ENCODE measurements around the gene CYP26C1.

The CYP26C1 gene

GRCh38 chr10:93113042-93113441, 52.4 kb downstream of the CYP26C1 start:
- Histone ChIP-seq H3K4me3 (ENCODE audit: low read depth, low read length) (no peak overlapping the region), H3K27ac (no peak overlapping the region), H3K27me3 (ENCODE audit: insufficient read depth, low read depth, severe bottlenecking) (no peaks in the 10 kb centered on the region), H3K36me3 (no peaks in the 10 kb centered on the region), H3K9me3 (ENCODE audit: severe bottlenecking) (no peaks in the 10 kb centered on the region)
- TF ChIP-seq CTCF (IDR thresholded peaks at IDR 0.05; ENCODE audit: low read depth, low read length) = no peak
- no peak for DNase-seq

GRCh38 chr10:93115661-93116383, 55.2 kb downstream of the CYP26C1 start:
- peak; percentile 70 for TF ChIP-seq CTCF (IDR thresholded peaks at IDR 0.05; ENCODE audit: low read depth, low read length)
- peak; percentile 86 for DNase-seq
- Histone ChIP-seq H3K9me3 (ENCODE audit: severe bottlenecking) (no peaks in the 10 kb centered on the region), H3K36me3 (no peaks in the 10 kb centered on the region), H3K27ac (no peak overlapping the region), H3K4me3 (ENCODE audit: low read depth, low read length) (no peak overlapping the region), H3K27me3 (ENCODE audit: insufficient read depth, low read depth, severe bottlenecking) (no peaks in the 10 kb centered on the region)

All from WERI-Rb-1 (cell line).